CD4-positive, alpha-beta T cell treated with Interferon gamma for 1 hour (primary cell): ENCODE results near the gene ANO1.

Source experiments
- DNase-seq: peaks from one replicate; pipeline ENCODE4 v3.0.0-alpha.2; 2020

ANO1 gene

GRCh38 chr11:70054004-70054403, 24.1 kb upstream of the ANO1 start:
- DNase-seq, result no peak

- DNase-seq, result no peak
These were observed 22.7 kb upstream of the ANO1 start for GRCh38 chr11:70055444-70055843.

GRCh38 chr11:70057080-70057479, 21.0 kb upstream of the ANO1 start:
- no peak for DNase-seq

- no peak for DNase-seq
These were observed 18.1 kb upstream of the ANO1 start for GRCh38 chr11:70059971-70060370.

GRCh38 chr11:70060611-70061293, 17.4 kb upstream of the ANO1 start:
- no peak for DNase-seq

GRCh38 chr11:70061734-70062133, 16.4 kb upstream of the ANO1 start:
- no peak for DNase-seq

GRCh38 chr11:70063121-70063520, 15.0 kb upstream of the ANO1 start:
- DNase-seq, result no peak

GRCh38 chr11:70063555-70063954, 14.6 kb upstream of the ANO1 start:
- no peak for DNase-seq

- no peak for DNase-seq
These were observed 13.9 kb upstream of the ANO1 start for GRCh38 chr11:70064008-70064725.

GRCh38 chr11:70064726-70065317, 13.3 kb upstream of the ANO1 start:
- DNase-seq, result no peak

- DNase-seq, result no peak
These were observed 12.6 kb upstream of the ANO1 start for GRCh38 chr11:70065318-70066135.

GRCh38 chr11:70066136-70066520, 12.0 kb upstream of the ANO1 start:
- DNase-seq, result no peak

GRCh38 chr11:70066628-70067027, 11.5 kb upstream of the ANO1 start:
- no peak for DNase-seq

GRCh38 chr11:70067036-70067435, 11.1 kb upstream of the ANO1 start:
- no peak for DNase-seq

GRCh38 chr11:70067591-70068341, 10.4 kb upstream of the ANO1 start:
- no peak for DNase-seq

- DNase-seq, result no peak
These were observed 9.8 kb upstream of the ANO1 start for GRCh38 chr11:70068345-70068744.

- DNase-seq, result no peak
These were observed 9.2 kb upstream of the ANO1 start for GRCh38 chr11:70068950-70069349.

- no peak for DNase-seq
These were observed 7.4 kb upstream of the ANO1 start for GRCh38 chr11:70070706-70071105.

GRCh38 chr11:70071996-70072395, 6.1 kb upstream of the ANO1 start:
- no peak for DNase-seq

- DNase-seq, result no peak
These were observed 5.7 kb upstream of the ANO1 start for GRCh38 chr11:70072461-70072860.

GRCh38 chr11:70072861-70073755, 5.0 kb upstream of the ANO1 start:
- no peak for DNase-seq
